ENCODE data around the gene ACTN4. TPM values are rescaled to one million over a fixed set of nuclear protein-coding genes. Genes with fewer than 3 reads are reported as not detected.
"Not testable (repeated sequence)": the region's sequence is repeated elsewhere in the genome, so short reads cannot be mapped to it uniquely, and the experiment has no call there.

The ACTN4 gene
- total RNA-seq, 1 donor from 2014 or later = 178 TPM

DNA sequence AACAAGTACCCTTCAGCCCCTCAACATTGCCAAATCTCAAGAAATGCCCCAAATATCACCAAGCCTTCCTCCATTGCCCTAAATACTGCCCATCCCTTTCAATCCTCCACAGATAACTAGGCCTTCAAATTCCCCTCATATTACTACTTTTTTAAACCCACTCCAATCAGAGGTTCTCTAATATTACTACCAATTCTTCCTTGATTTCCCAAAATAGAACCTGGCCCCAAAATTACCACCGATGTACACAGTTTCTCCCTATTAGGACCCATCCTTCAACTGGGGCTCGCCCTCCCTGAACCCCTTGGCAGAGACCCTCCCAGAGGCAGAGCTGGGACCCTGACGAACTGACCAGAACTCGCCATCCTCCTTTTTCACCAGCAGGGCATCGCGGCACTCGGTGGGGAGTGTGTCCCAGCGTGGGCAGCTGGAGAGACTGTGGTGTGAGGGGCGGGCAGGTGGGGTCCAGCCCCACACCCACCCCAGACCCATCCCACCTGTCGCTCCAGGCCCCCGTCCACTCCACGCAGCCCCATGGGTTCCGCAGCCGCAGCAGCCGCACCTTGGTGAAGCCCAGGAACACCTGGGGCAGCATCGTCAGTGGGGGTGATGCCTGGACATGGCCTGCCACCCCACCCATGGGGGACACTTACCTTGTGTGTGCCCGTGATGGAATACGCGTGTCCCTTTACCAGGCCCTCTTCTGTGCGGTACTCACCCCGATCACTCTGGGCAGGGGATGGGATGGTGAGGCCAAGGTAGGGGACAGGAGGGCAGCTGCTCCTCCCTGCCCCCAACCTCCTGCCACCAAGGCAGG, 90.7 kb downstream of the ACTN4 start:
- no peak for DNase-seq

DNA sequence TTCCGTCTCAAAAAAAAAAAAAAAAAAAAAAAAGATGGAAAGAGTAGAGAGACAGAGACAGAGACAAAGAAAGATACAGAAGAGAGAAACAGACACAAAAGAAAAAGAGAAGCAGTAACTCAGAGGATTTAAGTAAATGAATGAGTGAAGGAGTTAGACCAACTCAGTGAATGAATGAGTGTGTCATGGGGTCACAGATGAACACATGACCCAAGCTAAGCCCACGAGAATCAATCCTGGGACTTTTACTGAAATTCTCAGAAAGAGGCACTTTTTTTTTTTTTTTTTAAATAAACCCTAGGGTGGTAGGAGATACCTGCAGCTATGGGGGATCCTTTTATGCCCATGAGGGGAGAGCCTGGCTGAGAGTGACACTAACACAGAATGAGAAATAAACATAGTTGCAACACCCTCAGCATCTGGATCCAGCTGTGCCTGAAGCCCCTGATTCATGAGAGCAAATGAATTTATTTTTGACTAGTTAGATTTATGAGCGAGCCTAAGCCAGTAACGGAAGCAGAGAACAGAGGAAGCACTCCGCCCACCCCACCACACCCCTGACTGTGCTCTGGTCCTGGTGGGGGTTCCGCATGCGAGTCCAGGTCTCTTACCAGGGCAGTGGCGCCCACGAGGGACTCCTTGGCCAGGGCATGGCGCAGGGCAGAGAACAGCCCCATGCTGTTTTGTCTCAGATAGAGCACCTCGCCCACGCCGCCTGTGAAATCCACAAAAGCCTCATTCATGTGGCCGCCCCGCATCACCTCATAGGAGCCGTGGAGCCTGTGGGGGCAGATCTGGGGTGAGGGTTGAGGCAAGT, 92.2 kb downstream of the ACTN4 start:
- no peak for DNase-seq

DNA sequence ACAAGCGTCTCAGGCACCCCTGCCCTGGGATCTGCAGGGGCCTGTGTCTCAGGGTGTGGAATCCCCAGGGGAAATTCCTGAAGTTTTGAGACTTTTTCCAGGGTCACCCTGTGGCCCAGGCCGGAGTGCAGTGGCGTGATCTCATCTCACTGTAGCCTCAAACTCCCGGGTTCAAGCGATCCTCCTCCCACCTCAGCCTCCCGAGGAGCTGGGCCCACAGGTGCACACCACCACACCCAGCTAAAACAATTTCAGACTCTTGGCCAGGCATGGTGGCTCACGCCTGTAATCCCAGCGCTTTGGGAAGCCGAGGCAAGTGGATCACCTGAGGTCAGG, 92.8 kb downstream of the ACTN4 start:
- no peak for DNase-seq

DNA sequence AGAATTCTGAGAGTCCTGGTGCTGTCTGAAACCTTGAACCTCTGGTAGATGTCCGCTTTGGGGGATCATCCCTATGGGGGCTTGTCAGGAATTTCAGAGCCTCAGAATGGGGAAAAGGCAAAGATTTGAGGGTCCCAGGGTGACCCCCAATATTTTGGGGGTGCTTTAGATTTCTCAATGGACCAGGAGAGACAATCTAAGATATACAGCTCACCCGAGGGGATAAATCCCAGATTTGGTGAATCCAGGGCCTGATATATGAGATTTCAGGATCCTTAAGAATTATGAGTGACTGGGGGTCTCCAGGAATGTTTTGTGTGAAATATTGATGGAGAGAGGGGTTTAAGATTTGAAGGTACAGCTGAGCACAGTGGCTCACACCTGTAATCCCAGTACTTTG, 93.5 kb downstream of the ACTN4 start:
- DNase-seq = no peak

DNA sequence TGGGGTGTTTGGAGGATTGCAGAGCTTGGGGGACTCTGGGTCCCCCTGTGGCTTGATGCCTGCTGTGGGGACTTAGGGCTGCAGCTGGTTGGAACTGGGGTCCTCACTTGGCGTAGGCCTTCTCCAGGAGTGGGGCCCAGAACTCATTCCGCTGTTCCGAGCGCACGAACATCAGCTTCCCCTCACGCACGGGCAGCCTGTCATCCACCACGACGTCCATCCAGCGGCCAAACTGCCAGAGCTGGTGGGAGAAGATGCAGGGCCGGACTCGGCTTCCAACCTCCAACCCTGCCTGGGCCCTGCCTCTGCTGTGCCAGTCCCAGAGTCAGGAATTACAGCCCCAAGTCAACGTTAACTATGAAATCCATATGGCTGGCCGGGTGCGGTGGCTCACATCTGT, 94.2 kb downstream of the ACTN4 start:
- DNase-seq = no peak

DNA sequence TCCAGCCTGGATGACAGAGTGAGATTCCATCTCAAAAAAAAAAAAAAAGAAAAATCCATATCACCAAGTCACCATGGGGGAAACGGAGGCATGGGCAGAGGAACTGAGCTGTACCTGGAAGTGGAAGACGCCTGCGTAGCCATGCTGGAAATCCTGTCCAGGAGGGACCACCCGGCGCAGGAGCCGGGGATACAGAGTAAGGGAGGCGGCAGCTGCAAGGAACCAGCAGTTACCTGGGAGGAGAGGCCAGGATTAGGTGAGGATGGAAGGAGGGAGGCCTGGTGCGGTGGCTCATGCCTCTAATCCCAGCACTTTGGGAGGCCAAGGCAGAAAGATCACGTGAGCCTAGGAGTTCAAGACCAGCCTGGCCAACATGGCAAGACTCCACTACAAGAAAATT, 94.8 kb downstream of the ACTN4 start:
- no peak for DNase-seq

DNA sequence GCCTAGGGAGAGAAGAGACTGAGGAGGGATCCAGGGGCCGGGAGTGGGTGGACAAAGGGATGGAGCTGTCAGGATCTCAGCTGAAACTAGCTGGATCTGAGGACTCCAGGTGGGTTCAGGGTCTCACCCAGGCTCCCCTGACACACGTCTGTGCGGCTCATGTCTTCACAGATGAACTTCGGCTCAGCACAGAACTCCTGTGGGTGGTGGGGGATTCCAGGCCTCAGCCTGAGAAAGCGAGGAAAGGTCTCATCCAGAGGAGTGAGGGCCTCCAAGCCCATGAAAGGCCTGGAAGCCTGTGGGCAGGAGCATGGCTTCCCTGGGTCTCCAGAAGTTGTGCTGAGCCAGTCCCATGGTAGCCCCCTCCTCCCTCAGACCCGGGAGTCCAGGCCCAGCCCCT, 95.5 kb downstream of the ACTN4 start:
- no peak for DNase-seq

DNA sequence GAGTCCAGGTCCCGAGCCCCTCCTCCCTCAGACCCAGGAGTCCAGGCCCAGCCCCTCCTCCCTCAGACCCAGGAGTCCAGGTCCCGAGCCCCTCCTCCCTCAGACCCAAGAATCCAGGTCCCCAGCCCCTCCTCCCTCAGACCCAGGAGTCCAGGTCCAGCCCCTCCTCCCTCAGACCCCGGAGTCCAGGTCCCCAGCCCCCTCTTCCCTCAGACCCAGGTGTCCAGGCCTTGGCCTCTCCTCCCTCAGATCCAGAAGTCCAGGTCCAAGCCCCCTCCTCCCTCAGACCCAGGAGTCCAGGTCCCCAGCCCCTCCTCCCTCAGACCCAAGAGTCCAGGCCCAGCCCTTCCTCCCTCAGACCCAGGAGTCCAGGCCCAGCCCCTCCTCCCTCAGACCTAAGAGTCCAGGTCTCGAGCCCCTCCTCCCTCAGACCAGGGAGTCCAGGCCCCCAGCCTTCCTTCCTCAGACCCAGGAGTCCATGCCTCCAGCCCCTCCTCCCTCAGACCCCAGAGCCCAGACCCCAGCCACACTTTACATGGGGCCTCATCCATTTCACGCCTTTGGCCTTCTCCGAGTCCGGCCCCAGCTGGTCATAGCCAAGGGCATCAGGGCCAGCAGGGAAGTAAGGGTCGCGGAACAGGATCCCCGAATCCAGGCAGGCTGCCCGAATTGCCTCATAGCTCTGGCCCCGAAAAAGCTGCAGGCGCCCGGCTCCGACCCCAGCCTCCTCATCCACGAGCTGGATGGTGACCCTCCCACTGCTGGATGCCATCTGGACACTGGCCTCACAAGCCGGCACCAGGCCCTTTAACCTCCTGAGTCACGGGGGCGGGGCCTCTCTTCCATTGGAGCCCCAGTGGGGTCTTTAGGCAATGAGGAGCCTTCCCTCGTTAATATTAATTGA, 96.2 kb downstream of the ACTN4 start:
- DNase-seq = no peak

DNA sequence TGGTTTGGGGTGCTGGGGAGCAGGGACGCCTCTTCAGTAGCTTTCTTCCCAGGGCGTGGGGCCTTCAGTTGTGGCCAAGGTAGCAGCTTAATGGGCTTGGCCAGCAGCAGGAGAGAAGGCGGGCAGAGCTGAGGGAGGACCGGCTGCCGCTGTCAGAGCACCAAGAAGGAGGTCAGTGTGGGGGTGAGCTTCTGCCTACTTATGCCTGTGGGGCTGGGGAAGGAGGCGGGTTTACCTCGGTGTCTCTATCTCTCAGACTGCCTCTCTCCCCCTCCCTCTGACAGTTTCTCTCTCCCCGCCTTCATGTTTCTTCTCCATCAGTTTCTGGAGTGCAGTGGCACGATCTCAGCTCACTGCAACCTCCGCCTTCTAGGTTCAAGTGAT, 96.8 kb downstream of the ACTN4 start, which contains the start of gene CAPN12:
Gene CAPN12, minus strand, starts transcription at position 177 of the 384 bp plus-strand sequence. CDS start 309 bp downstream, outside the sequence.
- no peak for DNase-seq

DNA sequence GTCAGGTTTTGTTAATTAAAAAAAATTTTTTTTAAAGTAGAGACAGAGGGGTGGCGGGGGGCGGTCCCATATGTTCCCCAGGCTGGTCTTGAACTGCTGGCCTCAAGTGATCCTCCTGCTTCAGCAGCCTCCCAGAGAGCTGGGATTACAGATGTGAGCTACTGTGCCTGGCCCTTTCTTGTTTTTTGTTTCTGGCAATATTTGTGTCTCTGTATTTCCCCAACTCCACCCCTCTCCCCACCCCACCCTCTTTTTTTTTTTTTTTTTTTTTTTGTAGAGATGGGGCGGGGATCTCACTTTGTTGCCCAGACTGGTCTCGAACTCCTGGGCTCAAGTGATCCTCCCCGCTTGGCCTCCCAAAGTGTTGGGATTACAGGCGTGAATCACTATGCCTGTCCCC, 97.4 kb downstream of the ACTN4 start:
- DNase-seq = no peak

DNA sequence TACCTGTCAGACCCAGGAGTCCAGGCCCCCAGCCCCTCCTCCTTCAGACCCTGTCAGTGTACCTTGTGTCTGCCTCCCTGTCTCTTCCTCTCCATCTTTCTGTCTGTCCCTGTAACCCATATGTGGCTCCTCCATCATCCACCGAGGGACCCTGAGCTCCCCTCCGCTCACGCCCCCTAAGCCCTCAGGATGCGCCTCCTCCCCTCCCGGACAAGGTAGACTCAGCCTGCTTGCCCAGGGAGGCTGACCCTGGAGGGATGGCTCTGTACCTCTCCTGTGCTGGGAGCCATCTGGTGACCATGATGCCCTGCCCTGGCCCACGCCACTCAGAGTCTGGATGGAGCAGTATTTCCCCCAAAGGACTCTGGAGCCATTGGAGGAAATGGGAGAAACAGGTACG, 97.9 kb downstream of the ACTN4 start:
- DNase-seq = no peak

DNA sequence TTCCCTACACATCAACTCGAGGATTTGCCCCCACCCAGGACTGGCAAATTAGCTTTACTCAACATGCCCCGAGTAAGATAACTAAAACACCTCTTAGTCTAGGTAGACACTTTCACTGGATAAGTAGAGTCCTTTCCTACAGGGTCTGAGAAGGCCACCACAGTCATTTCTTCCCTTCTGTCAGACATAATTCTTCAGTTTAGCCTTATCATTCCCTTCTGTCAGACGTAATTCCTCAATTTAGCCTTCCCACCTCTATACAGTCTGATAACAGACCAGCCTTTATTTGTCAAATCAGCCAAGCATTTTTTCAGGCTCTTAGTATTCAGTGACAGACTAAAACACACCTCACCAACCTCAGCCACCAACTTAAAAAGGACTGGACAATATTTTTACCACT, 106.3 kb downstream of the ACTN4 start:
- DNase-seq = not testable (repeated sequence)

DNA sequence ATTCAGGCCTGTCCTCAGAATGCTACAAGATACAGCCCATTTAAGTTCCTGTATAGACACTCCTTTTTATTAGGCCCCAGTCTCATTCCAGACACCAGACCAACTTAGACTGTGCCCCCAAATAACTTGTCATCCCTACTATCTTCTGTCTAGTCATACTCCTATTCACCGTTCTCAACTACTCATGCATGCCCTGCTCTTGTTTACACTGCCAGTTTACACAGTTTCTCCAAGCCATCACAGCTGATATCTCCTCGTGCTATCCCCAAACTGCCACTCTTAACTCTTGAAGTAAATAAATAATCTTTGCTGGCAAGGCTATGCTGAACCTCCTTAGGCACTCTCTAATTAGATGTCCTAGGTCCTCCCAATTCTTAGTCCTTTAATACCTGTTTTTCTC, 106.7 kb downstream of the ACTN4 start:
- DNase-seq = not testable (repeated sequence)

DNA sequence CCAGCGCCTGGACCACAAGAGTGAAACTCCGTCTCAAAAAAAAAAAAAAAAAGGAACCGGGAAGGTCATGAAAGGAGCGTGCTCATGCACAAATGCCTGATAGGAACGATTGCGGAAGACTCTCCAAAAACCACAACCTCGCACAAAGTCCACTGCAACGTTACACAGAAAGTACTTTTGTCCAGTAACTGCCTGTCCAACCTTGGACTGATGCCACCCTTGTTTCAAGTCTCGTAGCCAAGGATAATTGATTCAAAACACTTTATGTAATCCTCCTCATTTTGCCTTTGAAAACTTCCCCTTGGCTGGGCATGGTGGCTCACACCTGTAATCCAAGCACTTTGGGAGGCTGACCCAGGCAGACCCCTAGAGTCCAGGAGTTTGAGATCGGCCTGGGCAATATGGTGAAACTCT, 112.1 kb downstream of the ACTN4 start:
- DNase-seq = no peak

DNA sequence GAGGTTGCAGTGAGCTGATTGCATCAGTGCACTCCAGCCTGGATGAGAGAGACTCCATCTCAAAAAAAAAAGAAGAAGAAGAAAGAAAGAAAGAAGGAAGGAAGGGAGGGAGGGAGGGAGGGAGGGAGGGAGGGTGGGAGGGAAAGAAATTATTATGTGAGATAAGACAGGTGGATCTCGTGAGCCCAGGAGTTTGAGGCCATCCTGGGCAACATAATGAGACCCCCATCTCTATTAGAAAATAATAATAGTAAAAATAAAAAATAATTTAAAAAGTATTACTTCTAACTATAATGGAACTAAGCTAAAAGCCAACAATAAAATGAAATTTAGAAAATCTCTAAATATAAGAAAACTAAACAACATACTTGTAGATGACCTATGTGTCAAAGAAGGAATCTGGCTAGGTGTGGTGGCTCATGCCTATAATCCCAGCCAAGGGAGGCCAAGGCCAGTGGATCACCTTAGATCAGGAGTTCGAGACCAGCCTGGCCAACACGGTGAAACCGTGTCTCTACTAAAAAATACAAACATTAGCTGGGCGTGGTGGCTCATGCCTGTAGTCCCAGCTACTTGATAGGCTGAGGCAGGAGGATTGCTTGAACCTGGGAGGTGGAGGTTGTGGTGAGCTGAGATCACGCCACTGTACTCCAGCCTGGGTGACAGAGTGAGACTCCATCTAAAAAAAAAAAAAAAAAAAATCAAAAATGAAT, 113.5 kb downstream of the ACTN4 start:
- DNase-seq = not testable (repeated sequence)

DNA sequence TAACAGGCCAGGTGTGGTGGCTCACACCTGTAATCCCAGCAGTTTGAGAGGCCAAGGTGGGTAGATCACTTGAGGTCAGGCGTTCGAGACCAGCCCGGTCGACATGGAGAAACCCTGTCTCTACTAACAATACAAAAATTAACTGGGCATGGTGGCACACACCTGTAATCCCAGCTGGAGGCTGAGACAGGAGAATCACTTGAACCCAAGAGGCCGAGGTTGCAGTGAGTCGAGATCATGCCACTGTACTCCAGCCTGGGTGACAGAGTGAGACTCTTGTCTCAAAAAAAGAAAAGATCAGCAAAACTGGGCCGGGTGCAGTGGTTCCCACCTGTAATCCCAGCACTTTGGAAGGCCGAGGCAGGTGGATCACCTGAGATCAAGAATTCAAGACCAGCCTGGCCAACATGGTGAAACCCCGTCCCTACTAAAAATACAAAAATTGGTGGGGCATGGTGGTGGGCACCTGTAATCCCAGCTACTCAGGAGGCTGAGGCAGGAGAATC, 114.5 kb downstream of the ACTN4 start:
- not testable (repeated sequence) for DNase-seq

DNA sequence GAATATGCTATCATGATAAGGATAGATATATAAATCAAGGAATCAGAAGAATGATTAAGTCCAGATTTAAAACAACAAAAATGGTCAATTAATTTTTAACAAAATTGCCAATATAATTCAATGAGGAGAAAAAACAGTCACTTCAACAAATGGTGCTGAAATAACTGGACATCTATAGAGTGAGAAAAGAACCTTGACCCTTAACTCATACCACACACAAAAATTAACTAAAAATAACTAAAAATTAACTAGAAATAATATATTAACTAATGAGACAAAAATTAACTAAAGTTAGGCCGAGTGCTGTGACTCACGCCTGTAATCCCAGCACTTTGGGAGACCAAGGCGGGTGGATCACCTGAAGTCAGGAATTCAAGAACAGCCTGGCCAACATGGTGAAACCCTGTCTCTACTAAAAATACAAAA, 116.4 kb downstream of the ACTN4 start:
- DNase-seq = no peak

DNA sequence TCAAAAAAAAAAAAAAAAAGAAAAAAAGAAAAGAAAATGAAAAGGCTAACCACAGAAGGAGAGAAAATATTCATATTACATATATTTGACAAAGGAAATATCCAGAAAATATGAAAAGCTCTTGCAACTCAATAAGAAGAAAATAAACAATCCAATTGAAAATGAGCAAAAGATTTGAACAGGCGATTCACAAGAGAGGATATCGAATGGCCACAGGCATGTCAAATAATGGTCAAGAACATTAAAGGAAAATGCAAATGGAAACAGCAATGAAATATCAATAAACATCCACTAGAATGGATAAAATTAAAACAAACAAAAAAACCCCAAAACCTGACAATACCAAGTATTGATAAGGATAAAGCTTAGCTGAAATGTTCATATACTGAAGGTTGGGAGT, 117.8 kb downstream of the ACTN4 start:
- DNase-seq = no peak

DNA sequence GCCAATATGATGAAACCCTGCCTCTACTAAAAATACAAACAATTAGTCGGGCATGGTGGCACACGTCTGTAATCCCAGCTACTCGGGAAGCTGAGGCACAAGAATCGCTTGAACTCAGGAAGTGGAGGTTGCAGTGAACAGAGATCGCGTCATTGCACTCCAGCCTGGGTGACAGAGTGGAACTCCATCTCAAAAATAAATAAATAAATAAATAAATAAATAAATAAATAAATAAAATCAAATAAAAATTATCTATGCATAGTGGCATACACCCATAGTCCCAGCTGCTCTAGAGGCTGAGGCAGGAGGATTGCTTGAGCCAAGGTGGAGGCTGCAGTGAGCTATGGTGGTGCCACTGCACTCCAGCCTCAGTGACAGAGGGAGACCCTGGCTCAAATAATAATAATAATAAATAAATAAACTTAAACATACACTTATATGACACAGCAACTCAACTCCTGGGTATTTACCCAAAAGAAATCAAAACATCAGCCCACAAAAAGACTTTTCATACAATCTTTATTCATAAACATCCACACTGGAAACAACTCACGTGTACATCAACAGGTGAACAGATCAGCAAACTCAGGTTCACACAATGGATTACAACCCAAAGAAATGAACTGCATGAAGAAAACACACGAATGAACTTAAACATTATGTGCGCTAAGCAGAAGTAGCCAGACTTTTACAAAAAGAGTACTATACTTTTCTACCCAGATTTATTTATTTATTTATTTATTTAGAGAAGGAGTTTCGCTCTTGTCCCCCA, 119.0 kb downstream of the ACTN4 start:
- no peak for DNase-seq

DNA sequence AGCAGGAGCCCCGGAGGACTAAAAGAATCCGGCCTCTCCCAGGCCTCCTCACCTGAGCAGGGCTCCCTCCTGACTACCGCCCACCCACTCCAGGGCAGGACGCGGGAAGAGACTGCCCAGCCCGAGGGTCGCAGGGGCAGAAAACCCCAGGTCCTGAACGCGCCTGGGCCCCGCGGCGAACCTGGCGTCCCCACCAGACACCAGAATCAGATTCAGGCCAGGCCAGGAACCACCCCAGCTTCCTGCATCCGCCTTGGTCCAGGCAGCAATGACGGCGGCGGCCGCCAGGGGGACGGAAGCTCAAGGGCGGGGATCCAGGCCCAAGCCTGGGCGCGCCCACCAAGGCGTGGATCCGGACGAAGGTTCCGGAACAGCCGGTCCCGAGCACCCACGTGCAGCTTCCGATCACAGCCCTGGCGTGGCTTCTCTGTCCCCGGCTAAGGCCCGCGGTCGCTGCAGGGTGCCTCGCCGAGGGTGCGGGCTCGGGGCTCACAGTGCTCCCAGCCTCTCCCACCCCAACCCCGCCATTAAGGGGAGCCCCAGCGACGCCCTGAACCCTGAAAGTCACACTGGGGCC, 122.3 kb downstream of the ACTN4 start:
- peak; percentile 91 for DNase-seq
